Endodermal cell (in vitro differentiated cells): ENCODE results near the gene KCNJ14. TPM values are rescaled to one million over a fixed set of nuclear protein-coding genes. Genes with fewer than 3 reads are reported as not detected.

Experiments
- DNase-seq: peaks from one replicate; pipeline ENCODE4 v3.0.0-alpha.2; 2017
- H3K27ac ChIP-seq: 2 replicates; pipeline ENCODE4 v1.5.1; 2013; ENCODE audit warnings: mild to moderate bottlenecking, low read depth, low read length, moderate library complexity
- H3K27me3 ChIP-seq: 2 replicates; pipeline ENCODE4 v1.6.1; 2013; ENCODE audit warnings: mild to moderate bottlenecking, low read length, moderate library complexity; ENCODE audit not compliant: insufficient read depth, control insufficient read depth, poor library complexity, severe bottlenecking
- H3K36me3 ChIP-seq: 2 replicates; pipeline ENCODE4 v1.7.0; 2013; ENCODE audit warnings: mild to moderate bottlenecking, low read length, moderate library complexity; ENCODE audit not compliant: control insufficient read depth, insufficient read depth
- H3K4me1 ChIP-seq: one replicate; pipeline ENCODE4 v1.7.0; 2013; ENCODE audit warnings: low read length; ENCODE audit not compliant: control insufficient read depth, insufficient read depth
- H3K4me3 ChIP-seq: 2 replicates; pipeline ENCODE4 v1.5.1; 2013; ENCODE audit warnings: mild to moderate bottlenecking, low read length, moderate library complexity
- H3K9ac ChIP-seq: 2 replicates; pipeline ENCODE4 v1.6.1; 2013; ENCODE audit warnings: mild to moderate bottlenecking, low read length, moderate library complexity; ENCODE audit not compliant: poor library complexity, severe bottlenecking; ENCODE audit errors: extremely low read depth
- H3K9me3 ChIP-seq: 2 replicates; pipeline ENCODE4 v1.6.1; 2013; ENCODE audit warnings: mild to moderate bottlenecking, low read length, moderate library complexity; ENCODE audit not compliant: control insufficient read depth
- H3K27ac Mint-ChIP-seq: 2 replicates; pipeline ENCODE4 v1.8.0; 2020; ENCODE audit warnings: mixed read lengths
- H3K27me3 Mint-ChIP-seq: 2 replicates; pipeline ENCODE4 v1.8.0; 2021; ENCODE audit warnings: mild to moderate bottlenecking, mixed read lengths; ENCODE audit not compliant: insufficient read depth
- H3K36me3 Mint-ChIP-seq: 2 replicates; pipeline ENCODE4 v1.8.0; 2020; ENCODE audit warnings: low read depth, mixed read lengths
- H3K4me1 Mint-ChIP-seq: 2 replicates; pipeline ENCODE4 v1.8.0; 2020; ENCODE audit warnings: mixed read lengths
- H3K4me3 Mint-ChIP-seq: 2 replicates; pipeline ENCODE4 v1.8.0; 2020; ENCODE audit warnings: mild to moderate bottlenecking, moderate library complexity, mixed read lengths
- H3K9me3 Mint-ChIP-seq: 2 replicates; pipeline ENCODE4 v1.8.0; 2020; ENCODE audit warnings: mild to moderate bottlenecking, mixed read lengths
- CTCF ChIP-seq: fragments of 200-600 bp; sonication (generic); conservative IDR thresholded peaks from 2 replicates; pipeline ENCODE4 v1.5.0; 2021; ENCODE audit warnings: antibody characterized with exemption, mild to moderate bottlenecking
- WGBS, 2 experiments: methylation state at CpG; one replicate each; pipeline versions ENCODE4 v1.1.5 to v1.1.7; 2013; ENCODE audit warnings: missing lambda C conversion rate in 2 of 2, mixed read lengths in 1 of 2; ENCODE audit not compliant: insufficient coverage in 1 of 2, insufficient read length in 1 of 2; 5-methylcytosine and 5-hydroxymethylcytosine counted together
- total RNA-seq, 2 donors: library from RNA; stranded (reverse); fragmentation: NEBNext Ultra II Directional in 1 of 2; extraction: Animal tissue kit (Norgen Biotek cat#: 25700) in 1 of 2; gene quantifications; 2 replicates in 1 of 2; 3 replicates in 1 of 2; pipeline ENCODE4 v1.2.1, GENCODE V29; 2021

Gene KCNJ14
- total RNA-seq, 2 donors from 2014 or later: 0.73 to 1.1 TPM

GRCh38 chr19:48511800-48512503, 56.6 kb downstream of the KCNJ14 start, which contains the start of gene LMTK3:
Gene LMTK3 (minus strand): TSS chr19:48511835. CDS start chr19:48511576, 259 bp downstream.
- no peak for DNase-seq
- H3K27ac Mint-ChIP-seq: no peak within 1 kb of the TSS

DNA sequence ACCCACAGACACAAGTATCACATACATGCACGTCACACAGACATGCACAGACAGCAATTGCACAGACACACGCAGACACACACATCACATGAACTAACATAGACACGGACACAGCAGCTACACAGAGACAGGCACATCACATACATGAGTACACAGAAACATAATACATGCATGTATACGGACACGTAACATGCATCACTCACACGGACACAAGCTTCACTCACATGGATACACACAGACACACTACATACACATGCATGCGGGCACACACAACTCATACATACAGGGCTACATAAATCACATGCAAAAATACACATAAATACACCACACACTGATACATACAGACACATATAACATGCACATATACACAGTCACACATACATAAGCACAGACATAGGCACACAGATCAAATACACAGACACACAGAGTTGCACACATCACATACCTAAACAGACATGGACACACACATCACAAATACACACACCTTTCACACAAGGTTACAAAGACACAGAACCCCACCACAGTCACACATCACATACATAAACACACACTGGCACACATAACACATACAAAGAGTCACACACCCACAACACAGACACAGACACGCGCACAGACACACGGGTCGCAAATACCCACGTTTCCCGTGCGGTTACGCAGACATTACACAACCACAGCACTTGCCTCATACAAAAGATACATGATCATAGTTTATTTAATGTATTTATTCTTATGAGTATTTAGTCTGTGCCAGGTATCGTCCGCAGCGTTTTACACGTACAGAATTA, 57.3 kb downstream of the KCNJ14 start:
- H3K4me1 Mint-ChIP-seq: peaks cover 7% of the 10 kb centered on the region
- DNase-seq: no peak
- Histone ChIP-seq H3K27me3 (peaks cover 19% of the 10 kb centered on the region), H3K36me3 (no peaks in the 10 kb centered on the region), H3K27ac (no peak overlapping the region), H3K4me3 (no peak overlapping the region), H3K4me1 (no peaks in the 10 kb centered on the region), H3K9me3 (no peaks in the 10 kb centered on the region), H3K9ac (no peak overlapping the region)
- H3K9me3 Mint-ChIP-seq: no peaks in the 10 kb centered on the region
- H3K36me3 Mint-ChIP-seq: no peaks in the 10 kb centered on the region
- no peak for TF ChIP-seq CTCF
- H3K27ac Mint-ChIP-seq: no peak overlapping the region
- H3K27me3 Mint-ChIP-seq: peaks cover 23% of the 10 kb centered on the region
- no peak overlapping the region for H3K4me3 Mint-ChIP-seq
- 68 to 76% methylated on average over 7 to 16 of the region's 19 CpGs for WGBS, 2 experiments

More at GRCh38 chr19:48511800-48512503, 56.6 kb downstream of the KCNJ14 start, which contains the start of gene LMTK3:
- WGBS, 2 experiments: 29 to 36% methylated on average over 12 to 31 of the region's 32 CpGs
- no peaks in the 10 kb centered on the region for H3K36me3 ChIP-seq
- H3K36me3 Mint-ChIP-seq: no peaks in the 10 kb centered on the region
- no peak for TF ChIP-seq CTCF
- peaks cover 23% of the 10 kb centered on the region for H3K27me3 Mint-ChIP-seq
- no peaks in the 10 kb centered on the region for H3K4me1 ChIP-seq
- peak within 1 kb of the TSS; percentile 67 for H3K4me3 ChIP-seq
- no peaks in the 10 kb centered on the region for H3K9me3 Mint-ChIP-seq
- peaks cover 7% of the 10 kb centered on the region for H3K4me1 Mint-ChIP-seq
- H3K9me3 ChIP-seq: no peaks in the 10 kb centered on the region
- no peak within 1 kb of the TSS for H3K9ac ChIP-seq
- H3K27ac ChIP-seq: no peak within 1 kb of the TSS
- peak within 1 kb of the TSS; percentile 54 for H3K4me3 Mint-ChIP-seq
- H3K27me3 ChIP-seq: peaks cover 19% of the 10 kb centered on the region

DNA sequence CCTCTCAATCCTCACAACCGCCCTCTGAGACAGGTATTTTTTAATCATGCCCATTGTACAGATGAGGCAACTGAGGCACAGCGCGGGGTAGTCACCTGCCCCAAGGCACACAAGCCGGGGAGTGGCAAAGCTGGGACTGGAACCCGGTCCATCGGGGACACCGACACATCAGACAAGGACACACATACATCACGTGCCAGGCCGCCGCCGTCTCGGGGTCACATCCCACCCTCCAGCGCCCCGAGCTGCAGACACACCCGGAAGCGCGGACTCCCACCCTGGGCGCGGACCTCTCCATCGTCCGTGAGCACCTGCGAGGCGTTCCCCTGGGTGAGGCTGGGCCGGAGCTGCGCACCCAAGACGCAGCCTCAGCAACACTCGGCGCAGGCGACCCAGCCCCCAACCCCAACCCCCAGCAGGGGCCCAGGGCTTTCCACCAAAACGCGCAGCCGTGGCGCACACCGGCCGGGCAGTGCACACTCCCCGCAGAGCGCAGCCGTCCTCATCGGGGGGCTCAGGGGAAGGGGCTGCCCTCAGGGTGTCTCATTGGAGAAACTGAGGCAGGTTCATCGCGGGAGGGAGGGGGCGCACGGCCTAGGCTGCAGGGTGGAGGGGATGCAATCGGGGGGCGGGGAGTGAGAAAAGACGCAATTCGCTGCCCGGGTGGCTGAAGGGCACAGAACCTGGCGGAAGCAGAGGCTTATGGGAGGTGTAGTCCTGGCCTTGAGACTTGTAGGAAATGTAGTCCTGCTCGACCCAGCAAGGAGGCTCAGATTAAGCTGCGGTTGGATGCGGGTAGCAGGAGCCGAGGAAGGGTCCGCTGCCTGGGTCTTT, 58.1 kb downstream of the KCNJ14 start:
- H3K4me3 Mint-ChIP-seq: no peak overlapping the region
- peak overlapping the region; percentile 83 for H3K4me3 ChIP-seq
- peaks cover 7% of the 10 kb centered on the region for H3K4me1 Mint-ChIP-seq
- no peak overlapping the region for H3K27ac ChIP-seq
- H3K9me3 ChIP-seq: no peaks in the 10 kb centered on the region
- peaks cover 19% of the 10 kb centered on the region for H3K27me3 ChIP-seq
- peak; percentile 94 for DNase-seq
- WGBS, 2 experiments: 3 to 8% methylated on average over 25 to 54 of the region's 54 CpGs
- H3K9me3 Mint-ChIP-seq: no peaks in the 10 kb centered on the region
- H3K9ac ChIP-seq: no peak overlapping the region
- no peaks in the 10 kb centered on the region for H3K36me3 ChIP-seq
- no peak for TF ChIP-seq CTCF
- peaks cover 18% of the 10 kb centered on the region for H3K27me3 Mint-ChIP-seq
- no peaks in the 10 kb centered on the region for H3K4me1 ChIP-seq
- H3K36me3 Mint-ChIP-seq: no peaks in the 10 kb centered on the region
- H3K27ac Mint-ChIP-seq: peak overlapping the region; percentile 2
